ENCODE measurements around the gene FECH.
"Not testable (repeated sequence)": the region's sequence is repeated elsewhere in the genome, so short reads cannot be mapped to it uniquely, and the experiment has no call there.

Gene FECH

DNA sequence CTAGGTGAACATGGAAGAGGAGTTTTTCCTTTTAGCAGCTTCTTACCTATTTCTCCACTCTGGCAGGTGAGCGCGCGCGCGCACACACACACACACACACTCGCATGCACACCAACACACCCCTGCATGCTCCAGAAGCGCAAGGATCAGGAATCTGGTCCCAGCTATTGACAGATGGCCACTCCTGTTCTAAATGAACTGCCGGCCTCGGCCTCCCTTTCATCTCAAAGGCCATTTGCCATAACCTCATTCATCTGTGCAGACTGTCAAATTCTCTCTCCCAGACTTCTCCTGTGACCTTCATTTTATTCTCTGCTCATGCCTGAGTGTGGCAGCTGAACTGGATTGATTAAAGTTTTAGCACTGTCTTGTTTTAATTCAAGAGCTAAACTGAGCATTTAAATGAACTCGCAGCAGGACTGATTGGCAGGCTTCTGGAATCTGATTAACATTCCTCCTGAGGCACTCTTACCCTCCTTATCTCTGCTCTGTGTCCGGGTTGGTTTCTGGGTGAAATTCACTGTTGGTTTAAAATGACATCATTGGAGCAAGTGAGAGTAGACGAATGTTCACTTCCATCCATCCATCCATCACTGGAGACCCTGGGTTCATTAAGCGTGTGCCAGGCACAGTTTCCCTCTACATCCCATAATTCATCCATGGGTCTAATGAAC is 58.8 kb downstream of the FECH start:
- DNase-seq = no peak

- no peak for DNase-seq
Observed at GRCh38 chr18:57523171-57523956, 63.1 kb downstream of the FECH start.

DNA sequence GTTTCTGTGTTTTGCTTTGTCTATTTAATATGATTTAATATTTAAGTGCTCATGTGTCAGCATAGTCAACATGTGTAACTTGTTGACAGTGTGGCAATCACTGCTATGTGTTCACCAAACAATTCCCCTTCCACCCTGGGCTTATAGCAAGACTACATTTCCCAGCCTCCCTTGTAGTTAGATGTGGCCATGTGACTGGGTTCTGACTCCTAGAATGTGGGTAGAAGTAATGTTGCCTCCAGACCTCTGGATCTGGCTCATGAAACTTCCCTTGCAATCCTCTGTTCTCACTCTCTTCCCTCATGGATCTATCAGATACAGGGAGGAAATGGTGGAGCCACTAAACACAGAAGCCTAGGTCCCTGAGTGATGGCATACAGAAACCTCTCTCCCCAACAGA is 64.2 kb downstream of the FECH start:
- not testable (repeated sequence) for DNase-seq

- DNase-seq = no peak
Observed at GRCh38 chr18:57519668-57520424, 66.7 kb downstream of the FECH start.

DNA sequence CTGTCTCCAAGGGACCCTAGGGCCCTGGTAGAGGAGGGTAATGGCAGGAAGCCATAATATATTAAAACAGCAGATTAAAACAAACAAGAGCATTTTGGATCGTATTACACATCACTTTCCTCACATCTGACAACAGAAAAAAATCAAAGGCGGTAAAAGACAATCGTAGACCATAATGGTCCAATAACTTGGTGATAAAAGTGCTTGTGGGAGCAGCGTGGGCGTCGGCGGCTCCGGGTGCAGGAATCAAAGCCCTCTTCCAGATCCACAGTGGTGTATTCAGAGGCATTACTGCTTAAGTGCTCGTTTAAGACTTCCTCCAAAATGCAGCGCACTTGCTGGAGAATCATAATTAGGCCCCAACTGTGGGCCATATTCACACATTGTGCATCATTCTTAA is 68.0 kb downstream of the FECH start:
- DNase-seq = no peak

DNA sequence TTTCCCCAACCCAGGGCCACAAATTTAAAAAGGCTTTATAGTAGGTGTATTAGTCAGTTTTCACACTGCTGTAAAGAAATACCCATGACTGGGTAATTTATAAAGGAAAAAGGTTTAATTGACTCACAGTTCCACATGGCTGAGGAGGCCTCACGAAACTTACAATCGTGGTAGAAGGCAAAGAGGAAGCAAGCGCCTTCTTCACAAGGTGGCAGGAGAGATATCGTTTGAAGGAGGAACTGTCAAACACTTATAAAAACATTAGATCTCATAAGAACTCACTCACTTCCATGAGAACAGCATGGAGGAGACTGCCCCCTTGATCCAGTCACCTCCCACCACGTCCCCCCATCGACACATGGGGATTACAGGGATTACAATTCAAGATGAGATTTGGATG is 70.4 kb downstream of the FECH start:
- DNase-seq = no peak

- DNase-seq = no peak
Observed at GRCh38 chr18:57505231-57505630, 81.3 kb downstream of the FECH start.

DNA sequence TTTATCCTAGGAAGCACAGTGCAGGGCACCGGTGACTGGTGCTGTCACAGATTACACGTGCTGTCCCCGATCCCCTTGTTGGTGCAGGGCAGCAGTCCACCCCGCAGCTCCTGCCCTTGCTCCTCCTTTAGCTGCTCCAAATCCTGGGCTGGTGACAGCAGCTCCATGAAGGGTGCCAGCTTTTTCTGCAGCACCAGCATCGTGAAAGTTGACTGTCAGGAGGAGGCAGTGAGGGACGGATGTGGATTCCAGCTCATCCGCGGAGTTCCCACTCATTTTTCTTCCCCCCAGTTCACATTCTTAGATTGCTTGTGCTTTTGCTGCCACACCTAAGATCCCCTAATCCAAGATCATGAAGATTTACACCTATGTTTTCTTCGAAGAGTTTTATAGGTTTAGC is 83.9 kb downstream of the FECH start:
- no peak for DNase-seq

GRCh38 chr18:57498682-57499256 is 87.7 kb downstream of the FECH start:
- DNase-seq = no peak

All from bone marrow (tissue), 2 donors.